Body of pancreas (tissue), 4 donors: ENCODE measurements around the gene AZI2.

ENCODE experiments used
- POLR2A ChIP-seq, 3 donors: fragments of 450-650 bp; IDR thresholded peaks; one replicate each; pipeline ENCODE4 v1.6.1; 2016; ENCODE audit warnings: antibody characterized with exemption in 3 of 3, mild to moderate bottlenecking in 2 of 3
- TF ChIP-seq, protein P1 (sequence below), 7 experiments: fragments of 450-650 bp in 4 of 7; fragments of 200-600 bp in 3 of 7; sonication (generic) in 3 of 7; IDR thresholded peaks; one replicate each; pipeline ENCODE4 v1.5.1; 2016 to 2019; ENCODE audit warnings: antibody characterized with exemption in 7 of 7

DNA sequence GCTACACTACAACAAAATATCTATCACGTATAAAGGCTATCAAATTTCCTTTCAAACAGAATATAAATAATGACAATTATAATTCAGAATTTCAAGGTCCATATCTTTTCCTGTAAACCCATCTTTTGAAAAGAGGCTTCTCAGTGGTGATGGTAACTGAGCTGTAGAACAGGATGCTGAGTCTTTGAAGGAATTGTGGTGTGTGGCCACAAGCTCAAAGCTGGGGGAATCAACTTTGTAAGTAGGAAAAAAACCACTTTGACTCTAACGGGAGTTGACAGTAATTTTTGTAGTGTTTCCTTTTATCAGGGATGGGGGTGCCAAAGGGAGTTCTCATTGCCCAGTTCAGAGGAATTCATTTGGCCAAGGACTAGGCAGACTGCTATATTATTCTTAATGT lies 13.4 kb downstream of the AZI2 start:
- TF ChIP-seq, protein P1, sequence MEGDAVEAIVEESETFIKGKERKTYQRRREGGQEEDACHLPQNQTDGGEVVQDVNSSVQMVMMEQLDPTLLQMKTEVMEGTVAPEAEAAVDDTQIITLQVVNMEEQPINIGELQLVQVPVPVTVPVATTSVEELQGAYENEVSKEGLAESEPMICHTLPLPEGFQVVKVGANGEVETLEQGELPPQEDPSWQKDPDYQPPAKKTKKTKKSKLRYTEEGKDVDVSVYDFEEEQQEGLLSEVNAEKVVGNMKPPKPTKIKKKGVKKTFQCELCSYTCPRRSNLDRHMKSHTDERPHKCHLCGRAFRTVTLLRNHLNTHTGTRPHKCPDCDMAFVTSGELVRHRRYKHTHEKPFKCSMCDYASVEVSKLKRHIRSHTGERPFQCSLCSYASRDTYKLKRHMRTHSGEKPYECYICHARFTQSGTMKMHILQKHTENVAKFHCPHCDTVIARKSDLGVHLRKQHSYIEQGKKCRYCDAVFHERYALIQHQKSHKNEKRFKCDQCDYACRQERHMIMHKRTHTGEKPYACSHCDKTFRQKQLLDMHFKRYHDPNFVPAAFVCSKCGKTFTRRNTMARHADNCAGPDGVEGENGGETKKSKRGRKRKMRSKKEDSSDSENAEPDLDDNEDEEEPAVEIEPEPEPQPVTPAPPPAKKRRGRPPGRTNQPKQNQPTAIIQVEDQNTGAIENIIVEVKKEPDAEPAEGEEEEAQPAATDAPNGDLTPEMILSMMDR (IDR thresholded peaks at IDR 0.05), result no peak
- no peak for TF ChIP-seq POLR2A (IDR thresholded peaks at IDR 0.05)
